ENCODE data around the gene GTSF1L.

Gene GTSF1L

DNA sequence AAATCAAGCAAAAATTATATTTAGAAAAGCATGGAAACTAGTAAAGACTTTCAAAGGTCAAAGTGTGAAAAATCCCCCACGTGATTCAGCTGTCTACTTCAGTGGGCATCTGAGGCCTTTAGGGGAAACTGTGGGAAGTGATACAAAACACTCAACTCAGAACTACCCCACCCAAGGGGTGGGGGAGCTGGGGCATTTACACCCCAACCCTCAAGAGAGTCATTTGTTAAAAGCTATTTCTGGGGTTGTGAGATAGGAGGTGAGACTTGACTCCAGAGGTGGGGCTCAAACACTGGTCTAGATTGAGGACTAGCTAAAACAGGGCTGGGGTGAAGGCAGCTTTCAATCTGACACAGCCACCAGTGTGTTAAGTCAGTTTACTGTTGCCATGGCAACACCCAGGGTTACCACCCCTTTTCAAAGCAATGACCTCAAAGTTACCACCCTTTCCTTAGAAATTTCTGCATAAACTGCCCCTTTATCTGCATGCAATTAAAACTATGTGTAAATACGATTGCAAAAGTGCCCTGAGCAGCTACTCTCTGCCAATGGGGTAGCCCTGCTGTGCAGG lies 9.9 kb upstream of the GTSF1L start:
- no peak for TF ChIP-seq CTCF (IDR thresholded peaks at IDR 0.05; ENCODE audit: low read depth, low read length)
- DNase-seq (ENCODE audit: low read depth in 2 of 2): peak in 1 of 2 donors; percentile 33
- no peak overlapping the region for H3K4me3 ChIP-seq (replicated peaks in 1 of 2; ENCODE audit: low read depth in 2 of 2, low read length in 2 of 2)

DNA sequence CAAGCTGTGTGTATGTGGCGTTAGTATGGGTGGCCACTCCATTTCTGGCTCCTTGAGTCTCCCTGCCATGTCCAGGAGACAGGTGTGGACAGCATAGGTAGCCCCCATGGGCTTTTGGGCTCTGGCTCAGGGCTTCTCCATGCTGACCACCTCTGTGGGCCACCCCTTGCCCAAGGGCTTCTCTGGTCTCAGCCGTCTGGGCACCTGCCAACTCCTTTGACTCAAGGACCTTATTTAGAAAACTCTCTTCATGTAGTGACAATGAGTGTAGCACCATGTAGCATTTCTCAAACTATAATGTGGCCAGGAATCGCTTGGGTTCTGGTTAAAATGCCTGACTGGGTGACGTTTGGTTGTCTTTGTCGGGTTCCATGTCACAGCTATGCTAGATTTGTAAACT lies 5.1 kb upstream of the GTSF1L start:
- DNase-seq (ENCODE audit: low read depth in 2 of 2): no peak
- TF ChIP-seq CTCF (IDR thresholded peaks at IDR 0.05; ENCODE audit: low read depth, low read length): no peak
- no peak overlapping the region for H3K4me3 ChIP-seq (replicated peaks in 1 of 2; ENCODE audit: low read depth in 2 of 2, low read length in 2 of 2)

DNA sequence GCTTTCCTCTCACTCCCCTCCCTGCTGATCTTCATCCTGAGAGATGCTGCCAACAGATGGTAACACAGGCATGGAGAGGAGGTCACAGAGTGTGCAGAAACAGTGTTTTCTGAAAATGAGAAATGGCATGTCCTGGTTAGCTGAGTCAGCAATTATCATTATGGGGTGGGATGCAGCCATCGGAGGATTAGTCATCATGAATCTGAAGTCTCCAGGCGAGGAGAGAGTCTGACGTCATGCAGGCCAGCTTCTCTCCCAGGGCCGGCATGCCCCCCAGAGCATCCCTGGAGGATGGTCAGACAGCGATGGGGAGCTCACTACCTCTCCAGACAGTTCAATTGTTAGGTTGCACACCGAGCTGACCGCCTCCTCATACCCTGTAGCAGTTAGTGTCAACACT lies 4.7 kb upstream of the GTSF1L start:
- TF ChIP-seq CTCF (IDR thresholded peaks at IDR 0.05; ENCODE audit: low read depth, low read length): no peak
- DNase-seq (ENCODE audit: low read depth in 2 of 2): peak; percentile 51 to 68
- no peak overlapping the region for H3K4me3 ChIP-seq (replicated peaks in 1 of 2; ENCODE audit: low read depth in 2 of 2, low read length in 2 of 2)

GRCh38 chr20:43728686-43729255 lies 2.0 kb upstream of the GTSF1L start:
- H3K4me3 ChIP-seq (replicated peaks in 1 of 2; ENCODE audit: low read depth in 2 of 2, low read length in 2 of 2): no peak overlapping the region
- no peak for DNase-seq (ENCODE audit: low read depth in 2 of 2)
- no peak for TF ChIP-seq CTCF (IDR thresholded peaks at IDR 0.05; ENCODE audit: low read depth, low read length)

GRCh38 chr20:43727980-43728590 lies 1.3 kb upstream of the GTSF1L start:
- no peak for DNase-seq (ENCODE audit: low read depth in 2 of 2)
- H3K4me3 ChIP-seq (replicated peaks in 1 of 2; ENCODE audit: low read depth in 2 of 2, low read length in 2 of 2): no peak overlapping the region
- TF ChIP-seq CTCF (IDR thresholded peaks at IDR 0.05; ENCODE audit: low read depth, low read length): no peak

DNA sequence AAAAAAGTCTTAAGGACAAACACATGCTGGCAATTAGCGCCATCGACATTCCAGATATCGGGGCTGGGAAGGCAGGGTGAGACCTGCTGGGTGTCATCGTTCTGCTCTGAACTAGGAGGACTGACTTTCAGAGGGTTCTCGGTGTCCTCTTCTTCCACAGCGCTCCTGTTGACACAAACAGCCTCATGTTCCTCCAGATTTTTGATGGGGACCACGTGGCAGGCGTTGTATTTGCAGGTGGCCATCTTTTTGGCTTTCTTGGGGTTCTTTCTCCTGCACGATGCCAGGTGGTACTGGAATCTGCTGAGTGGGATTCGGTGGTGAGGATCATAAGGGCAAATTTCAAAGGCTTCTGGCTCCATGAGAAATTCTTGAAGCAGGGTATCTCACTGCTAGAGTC lies 469 bp downstream of the GTSF1L start:
- H3K4me3 ChIP-seq (replicated peaks in 1 of 2; ENCODE audit: low read depth in 2 of 2, low read length in 2 of 2): no peak overlapping the region
- DNase-seq (ENCODE audit: low read depth in 2 of 2): no peak
- TF ChIP-seq CTCF (IDR thresholded peaks at IDR 0.05; ENCODE audit: low read depth, low read length): no peak
